Measurements from ENCODE around the gene ZNF280A.
"Not testable (repeated sequence)": the region's sequence is repeated elsewhere in the genome, so short reads cannot be mapped to it uniquely, and the experiment has no call there.

Gene ZNF280A

DNA sequence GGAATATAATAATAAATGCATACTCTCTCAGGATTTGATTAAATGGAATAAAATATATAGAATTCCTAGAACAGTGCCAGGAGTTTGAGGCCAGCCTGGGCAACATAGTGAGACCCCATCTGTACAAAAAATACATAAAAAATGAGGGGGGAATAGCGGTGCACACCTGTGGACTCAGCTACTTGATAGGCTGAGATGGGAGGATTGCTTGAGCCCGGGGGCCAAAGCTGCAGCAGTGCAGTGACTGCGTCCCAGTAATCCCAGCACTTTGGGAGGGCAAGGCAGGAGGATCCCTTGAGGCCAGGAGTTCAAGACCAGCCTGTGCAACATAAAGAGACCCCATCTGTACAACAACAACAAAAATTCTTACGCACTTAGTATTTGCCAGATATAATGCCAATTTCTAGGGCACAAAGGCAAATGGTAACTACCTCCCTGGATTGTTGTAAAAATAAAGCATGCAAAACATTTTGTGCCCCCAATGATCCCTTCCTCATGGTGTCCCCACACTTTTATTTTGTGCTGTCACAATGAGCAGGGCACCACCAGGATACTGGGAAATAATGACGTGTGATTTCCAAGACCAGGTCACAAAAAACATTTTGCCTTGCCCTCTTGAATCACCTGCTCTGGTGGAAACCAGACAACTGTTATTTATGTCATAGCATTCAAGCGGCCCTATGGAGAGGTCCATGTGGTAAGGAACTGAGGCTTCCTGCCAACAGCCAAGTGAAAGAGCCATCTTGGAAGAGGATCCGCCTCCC, 18.3 kb upstream of the ZNF280A start:
- no peak for DNase-seq

DNA sequence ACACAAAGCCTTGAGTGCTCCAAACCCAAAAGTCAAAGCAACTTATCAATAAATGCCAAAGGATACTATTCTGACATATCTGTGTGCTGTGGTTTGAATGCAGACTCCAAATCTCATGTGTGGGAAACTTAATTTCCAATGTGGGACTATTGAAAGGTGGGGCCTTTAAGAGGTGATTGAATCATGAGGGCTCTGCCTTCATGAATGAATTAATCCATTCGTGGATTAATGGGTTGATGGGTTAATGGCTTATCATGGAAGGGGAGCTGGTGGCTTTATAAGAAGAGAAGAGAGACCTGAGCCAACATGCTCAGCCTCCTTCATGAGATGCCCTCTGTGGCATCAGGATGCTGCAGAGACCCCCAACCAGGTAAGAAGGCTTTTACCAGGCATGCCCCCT, 16.8 kb upstream of the ZNF280A start:
- no peak for DNase-seq

DNA sequence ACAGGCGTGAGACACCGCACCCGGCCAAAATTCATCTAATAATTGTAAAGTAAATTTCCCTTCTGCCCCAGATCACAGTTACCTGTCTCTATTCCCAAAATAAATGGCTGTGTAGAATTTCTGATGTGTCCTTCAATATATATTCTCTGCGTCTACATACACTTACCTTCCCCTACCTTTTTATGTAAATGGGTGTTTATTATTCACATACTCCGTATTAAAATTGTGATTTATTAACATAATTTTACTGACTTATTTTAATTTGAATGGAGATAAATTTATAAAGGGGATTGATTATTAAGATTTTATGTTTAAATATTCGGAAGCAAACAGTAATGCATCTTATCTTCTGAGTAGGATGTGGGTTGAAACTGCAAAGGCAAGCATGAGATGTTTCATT, 16.4 kb upstream of the ZNF280A start:
- no peak for DNase-seq

DNA sequence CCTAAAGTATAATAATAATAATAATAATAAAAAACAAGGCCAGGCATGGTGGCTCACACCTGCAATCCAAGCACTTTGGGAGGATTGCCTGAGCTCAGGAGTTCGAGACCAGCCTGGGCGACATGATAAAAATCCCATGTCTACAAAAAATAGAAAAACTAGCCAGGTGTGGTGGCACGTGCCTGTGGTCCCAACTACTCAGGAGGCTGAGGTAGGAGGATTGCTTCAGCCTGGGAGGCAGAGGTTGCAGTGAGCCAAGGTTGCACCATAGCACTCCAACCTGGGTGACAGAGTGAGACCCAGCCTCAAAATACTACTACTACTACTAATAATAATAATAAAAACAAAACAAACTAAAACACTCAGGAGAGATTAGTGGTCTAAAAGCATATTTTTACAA, 15.6 kb upstream of the ZNF280A start:
- DNase-seq, result no peak

DNA sequence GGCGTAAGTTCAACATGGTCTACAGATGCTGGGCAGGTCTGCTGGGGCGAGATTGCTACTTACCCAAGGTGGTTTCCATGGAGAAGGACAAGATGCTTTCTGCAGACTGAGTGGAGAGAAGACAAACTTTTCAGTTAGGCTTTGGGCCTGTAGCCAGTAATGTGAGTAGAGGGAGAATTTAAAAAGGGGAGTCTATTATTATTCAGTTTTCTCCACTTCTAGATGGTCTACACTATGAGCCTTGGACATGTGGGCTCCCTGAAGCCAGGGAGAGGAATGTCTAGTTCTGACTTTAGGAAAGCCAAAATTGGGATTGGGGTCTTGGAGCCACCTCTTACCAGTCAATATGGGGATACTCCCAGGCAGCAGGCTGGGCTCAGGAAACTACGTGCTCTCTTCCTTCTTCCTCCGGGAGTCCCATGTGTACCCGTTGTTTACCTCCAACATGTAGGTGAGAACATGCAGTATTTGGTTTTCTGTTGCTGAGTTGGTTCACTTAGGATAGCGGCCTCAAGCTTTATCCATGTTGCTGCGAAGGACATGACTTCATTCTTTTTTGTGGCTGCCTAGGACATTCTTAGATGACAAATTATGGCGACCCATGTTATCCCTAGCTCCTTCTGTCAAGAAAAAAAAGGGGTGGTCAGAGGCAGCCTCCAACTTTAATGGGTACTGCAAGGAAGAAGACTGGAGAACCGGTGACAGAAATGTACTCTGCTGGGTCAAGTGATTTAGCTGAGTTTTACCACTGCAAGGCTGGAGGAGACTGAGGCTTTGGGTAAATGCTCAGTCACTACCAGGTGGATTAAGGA, 14.7 kb upstream of the ZNF280A start:
- DNase-seq, result no peak

DNA sequence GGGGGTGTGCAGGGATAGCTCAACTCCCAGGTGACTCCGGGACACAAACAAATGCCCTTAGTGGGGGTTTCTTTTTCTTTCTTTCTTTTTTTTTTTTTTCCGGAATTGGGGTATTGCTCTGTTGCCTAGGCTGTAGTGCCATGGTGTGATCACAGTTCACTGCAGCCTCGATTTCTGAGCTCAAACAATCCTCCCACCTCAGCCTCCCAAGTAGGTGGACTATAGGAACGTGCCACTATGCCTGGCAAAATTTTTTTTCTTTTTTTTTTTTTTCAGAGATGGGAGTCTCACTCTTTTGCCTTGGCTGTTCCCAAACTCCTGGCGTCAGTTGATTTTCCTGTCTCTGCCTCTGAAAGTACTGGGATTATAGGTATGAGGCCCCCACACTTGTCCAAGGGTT, 13.8 kb upstream of the ZNF280A start:
- DNase-seq, result no peak

DNA sequence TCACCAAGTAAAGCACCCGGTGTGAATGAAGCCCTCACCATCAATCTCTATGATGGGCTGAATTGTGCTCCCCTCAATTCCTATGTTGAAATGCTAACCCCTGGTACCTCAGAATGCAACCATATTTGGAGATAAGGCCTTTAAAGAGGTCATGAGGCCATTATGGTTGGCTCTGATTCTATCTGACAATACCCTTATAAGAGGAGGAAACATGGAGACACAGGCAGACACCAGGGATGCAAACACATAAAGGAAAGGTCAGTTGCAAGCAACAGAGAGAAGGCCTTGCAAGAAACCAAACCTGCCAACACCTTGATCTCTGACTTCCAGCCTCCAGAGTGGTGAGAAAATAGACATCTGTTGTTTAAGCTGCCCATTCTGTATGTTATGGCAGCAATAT, 13.3 kb upstream of the ZNF280A start:
- DNase-seq, result no peak

DNA sequence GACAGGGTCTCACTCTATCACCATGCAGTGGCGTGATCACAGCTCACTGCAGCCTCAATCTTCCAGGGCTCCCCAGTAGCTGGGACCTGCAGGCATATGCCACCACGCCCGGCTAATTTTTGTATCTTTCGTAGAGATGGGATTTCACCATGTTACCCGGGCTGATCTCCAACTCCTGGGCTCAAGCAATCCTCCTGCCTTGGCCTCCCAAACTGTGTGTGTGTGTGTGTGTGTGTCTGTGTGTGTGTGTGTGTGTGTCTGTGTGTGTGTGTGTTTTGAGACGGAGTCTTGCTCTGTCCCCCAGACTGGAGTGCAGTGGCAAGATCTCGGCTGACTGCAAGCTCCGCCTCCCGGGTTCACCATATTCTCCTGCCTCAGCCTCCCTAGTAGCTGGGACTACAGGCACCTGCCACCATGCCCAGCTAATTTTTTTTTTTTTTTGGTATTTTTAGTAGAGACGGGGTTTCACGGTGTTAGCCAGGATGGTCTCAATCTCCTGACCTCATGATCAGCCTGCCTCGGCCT, 12.5 kb upstream of the ZNF280A start:
- DNase-seq, result not testable (repeated sequence)

DNA sequence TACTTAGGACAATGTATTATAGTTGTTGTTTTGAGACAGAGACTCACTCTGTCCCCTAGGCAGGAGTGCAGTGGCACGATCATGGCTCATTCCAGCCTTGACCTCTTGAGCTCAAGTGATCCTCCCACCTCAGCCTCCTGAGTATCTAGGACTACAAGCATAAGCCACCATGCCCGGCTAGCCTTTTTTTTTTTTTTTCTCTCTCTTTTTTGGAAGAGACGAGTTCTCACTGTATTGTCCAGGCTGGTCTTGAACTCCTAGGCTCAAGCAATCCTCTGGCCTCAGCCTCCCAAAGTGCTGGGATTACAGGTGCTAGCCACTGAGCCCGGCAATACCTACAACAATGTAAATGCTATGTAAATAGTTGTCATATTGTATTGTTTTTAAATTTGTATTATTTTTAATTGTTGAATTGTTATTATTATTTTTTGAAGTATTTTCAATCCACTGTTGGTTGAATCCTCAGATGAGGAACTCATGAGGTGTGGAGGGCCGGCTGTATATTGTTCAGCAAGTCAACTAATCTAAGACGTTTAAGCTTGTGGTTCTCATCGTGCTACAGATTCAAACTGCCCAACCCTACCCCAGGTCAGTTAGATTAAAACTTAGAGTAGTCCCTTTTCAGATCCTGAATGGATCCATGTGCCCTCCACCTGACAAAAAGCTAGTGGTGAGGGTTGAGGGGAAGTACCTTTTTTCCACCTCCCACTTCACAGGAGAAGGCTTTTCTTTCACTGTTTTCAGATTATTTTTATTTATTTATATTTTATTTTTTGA, 11.9 kb upstream of the ZNF280A start:
- DNase-seq, result no peak

DNA sequence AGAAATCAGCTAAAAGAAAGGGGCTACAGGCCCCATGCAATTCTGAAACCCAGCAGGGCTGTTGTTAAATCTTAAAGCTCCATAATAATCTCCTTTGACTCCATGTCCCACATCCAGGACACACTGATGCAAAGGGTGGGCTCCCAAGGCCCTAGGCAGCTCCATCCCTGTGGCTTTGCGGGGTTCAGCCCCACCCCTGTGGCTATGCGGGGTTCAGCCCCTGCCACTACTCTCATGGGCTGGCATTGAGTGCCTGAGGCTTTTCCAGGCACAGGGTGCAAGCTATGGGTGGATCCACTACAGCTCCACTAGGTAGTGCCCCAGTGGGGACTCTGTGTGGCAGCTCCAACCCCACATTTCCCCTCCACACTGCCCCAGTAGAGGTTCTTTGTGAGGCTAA, 8.7 kb upstream of the ZNF280A start:
- no peak for DNase-seq

DNA sequence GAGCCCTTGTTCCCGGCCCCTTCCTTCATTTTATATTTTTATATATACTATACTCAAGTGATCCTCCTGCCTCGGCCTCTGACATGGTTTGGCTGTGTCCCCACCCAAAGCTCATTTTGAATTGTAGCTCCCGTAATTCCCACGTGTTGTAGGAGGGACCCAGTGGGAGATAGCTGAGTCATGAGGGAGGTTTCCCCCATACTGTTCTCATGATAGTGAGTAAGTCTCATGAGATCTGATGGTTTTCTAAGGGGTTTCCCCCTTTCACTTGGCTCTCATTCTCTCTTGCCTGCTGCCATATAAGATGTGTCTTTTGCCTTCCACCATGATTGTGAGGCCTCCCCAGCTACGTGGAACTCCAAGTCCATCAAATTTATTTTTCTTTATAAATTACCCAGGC, 7.2 kb upstream of the ZNF280A start:
- DNase-seq, result no peak

DNA sequence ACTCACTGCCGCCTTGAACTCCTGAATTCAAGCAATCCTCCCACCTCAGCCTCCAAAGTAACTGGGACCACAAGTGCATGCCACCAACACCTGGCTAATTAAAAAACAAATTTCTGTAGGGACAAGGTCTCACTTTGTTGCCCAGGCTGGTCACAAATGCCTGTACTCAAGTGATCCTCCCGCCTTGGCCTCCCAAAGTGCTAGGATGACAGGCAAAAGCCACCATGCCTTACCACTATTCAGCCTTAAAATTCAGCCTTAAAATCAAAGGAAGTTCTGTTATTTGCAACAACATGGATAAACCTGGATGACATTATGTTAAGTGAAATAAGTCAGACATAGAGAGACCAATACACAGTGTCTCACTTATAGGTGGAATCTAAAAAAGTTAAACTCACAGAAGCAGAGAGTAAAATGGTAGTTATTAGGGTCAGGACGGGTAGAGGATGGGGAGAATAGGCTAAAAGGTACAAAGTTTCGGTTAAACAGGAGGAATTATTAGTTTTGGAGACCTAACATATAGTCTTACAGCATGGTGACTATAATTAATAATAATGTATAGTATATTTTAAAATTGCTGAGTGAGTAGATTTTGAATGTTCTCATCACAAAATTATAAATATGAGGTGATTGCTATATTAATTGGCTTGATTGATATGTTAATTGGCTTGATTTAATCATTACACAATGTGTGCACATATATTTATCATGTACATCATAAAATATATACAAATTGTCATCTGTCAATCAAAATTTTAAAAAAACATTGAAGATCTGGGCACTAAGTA, 6.2 kb upstream of the ZNF280A start:
- no peak for DNase-seq

DNA sequence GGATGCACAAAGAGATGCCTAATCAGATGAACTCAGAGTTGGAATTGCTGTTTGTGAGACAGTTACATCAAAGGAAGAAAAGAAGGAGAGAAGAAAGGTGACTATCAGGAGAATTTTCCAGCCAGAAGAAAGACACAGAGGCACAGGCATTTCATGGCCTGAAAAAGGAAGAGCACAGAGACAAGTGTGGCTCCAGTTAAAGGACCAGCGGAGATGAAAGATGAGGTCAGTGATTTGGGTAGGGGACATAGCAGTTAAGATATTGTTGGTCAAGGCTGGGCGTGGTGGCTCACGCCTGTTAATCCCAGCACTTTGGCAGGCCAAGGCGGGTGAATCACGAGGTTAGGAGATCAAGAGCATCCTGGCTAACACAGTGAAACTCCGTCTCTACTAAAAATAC, 3.4 kb upstream of the ZNF280A start:
- DNase-seq, result no peak

DNA sequence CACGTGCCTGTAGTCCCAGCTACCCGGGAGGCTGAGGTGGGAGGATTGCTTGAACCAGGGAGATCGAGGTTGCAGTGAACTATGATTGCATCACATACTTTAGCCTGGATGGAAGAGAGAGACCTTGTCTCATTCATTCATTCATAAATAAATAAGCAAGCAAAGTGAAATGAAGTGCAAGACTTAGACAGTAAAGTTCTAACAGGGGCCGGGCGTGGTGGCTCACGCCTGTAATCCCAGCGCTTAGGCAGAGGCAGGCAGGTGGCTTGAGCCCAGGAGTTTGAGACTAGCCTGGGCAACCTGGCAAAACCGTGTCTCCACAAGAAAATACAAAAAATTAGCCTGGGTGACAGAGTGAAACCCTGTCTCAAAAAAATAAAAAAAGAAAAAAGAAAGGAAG, 1.6 kb upstream of the ZNF280A start:
- no peak for DNase-seq

DNA sequence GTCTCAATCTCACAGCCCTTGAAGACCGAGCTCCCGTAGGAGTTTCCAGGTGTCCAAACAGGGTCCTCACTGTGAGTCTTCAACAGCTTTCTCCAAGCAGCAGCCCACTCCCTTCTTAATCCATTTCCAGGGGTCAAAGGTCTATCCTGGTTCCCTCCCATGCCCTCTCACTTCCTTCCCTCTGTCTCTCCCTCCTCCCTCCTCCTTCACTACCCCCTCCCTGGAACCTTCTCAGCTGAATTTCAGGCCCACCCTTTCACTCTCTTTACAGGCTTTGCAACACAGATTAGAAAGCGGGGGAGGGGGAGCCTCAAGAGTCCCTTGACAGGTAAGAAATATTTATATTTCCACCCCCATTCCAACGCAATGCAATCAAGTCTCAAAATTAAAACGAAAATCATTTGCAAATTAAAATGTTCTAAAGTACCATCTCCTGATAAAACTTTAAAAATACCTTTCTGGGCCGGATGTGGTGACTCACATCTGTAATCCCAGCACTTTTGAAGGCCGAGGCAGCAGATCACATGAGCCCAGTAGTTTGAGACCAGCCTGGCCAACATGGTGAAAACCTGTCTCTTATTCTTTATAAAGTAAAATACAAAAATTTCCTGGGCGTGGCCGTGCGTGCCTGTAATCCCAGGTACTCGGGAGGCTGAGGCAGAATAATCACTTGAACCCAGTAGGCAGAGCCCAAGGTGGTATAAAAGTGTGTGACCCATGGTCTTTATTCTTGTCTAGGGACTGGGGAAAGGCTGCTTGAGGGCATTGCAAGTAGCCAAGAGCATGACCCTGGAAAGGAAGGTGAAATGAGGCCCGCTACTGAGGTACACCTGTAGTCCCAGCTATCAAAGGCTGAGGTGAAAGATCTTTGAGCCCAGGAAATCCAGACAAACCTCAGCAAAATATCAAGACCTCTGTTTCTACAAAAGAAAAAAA, 865 bp upstream of the ZNF280A start:
- no peak for DNase-seq

DNA sequence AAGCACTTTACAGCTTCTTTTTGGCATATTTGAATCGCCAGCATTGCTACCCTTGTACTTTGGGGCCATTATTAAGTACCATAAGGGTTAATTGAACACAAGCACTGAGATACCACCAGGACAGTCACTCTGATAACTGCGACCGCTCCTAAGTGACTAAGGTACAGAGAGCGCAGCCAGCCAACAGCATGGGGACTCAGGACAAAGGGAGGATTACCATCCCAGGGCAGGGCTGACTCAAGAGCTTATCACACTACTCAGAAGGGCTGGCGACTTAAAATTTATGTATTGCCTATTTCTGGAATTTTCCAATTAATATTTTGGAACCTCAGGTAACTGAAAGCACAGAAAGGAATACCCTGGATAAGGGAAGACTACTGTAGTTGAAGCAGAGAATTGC, 479 bp downstream of the ZNF280A start:
- DNase-seq, result peak; percentile 20

DNA sequence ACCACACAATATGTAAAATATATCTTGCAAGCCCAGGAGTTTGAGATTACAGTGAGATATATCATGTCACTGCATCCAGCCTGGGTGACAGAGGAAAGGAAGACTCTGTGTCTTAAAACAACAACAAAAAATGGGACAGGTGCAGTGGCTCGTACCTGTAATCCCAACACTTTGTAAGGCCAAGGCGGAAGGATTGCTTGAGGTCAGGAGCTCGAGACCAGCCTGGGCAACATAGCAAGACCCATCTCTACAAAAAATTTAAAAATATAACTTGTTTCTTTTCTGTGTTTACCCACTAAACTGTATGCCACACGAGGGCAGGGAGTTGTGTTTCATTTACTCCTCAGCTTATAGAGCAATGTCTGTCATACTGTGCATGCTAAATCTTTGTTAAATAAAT, 3.1 kb downstream of the ZNF280A start:
- DNase-seq, result no peak

DNA sequence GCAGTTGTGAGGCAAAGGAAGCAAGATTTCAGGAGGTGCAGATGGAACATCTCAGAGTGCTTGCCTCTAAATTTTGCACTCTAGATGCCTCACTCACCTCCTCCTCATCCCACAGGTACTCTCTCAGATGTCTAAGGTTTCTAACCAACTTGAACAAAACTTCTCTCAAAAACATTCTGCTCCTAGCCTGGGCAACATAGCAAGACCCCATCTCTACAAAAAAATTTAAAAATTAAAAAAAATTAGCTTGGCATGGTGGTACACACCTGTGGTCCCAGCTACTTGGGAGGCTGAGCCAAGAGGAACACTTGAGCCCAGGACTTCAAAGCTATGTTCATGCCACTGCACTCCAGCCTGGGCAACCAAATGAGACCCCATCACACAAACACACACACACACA, 4.2 kb downstream of the ZNF280A start:
- no peak for DNase-seq

DNA sequence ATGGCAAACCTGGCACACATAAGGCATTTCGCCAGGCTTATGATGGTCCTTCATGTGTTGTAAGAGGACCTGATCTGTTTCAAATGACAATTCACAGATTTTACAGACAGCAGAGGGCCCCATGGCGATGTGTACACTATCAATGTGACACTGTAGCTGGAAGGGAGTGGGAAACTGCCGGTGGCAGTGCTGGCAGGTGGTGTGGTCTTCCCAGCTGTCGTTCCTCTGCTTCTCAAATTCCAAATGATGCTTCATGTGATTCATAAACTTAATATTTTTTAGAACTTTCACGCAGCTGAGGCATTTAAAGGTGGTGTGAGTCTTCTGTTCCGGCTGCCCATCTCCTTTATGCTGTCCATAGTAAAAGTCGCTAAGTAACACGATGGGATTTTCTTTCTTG, 5.6 kb downstream of the ZNF280A start:
- peak; percentile 11 for DNase-seq

DNA sequence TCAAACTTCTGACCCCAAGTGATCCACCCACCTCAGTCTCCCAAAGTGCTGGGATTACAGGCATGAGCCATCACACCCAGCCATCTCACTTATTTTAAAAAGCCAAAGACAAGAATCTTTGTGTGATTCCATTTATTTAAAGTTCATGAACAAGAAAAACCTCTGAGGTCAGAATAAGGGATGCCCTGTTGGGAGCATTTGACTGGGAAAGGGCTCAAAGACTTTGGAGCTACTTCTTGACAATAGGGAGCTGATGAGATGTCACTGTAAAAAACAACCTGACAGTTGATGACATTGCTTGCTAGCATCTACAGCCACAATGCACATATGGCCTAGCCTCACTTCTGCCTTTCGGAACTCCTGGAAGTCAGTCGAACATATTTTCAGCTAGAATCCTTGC, 6.5 kb downstream of the ZNF280A start:
- no peak for DNase-seq

DNA sequence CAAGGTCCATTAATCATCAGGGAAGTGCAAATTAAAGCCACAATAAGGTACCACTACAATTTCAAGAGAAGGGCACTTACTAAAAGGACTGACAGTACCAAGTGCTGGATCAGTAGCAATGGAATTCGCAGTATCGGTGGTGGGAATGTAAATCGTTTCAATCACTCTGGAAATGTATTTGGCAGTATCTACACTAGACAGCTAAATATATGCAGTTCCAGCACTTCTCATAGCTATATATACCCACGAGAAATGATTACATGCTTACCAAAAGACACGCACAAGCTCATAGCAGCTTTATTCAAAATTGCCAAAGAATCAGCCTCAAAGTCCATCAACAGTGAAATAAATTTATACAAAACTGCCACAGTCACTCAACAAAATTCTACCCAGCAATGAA, 7.1 kb downstream of the ZNF280A start:
- DNase-seq, result no peak

DNA sequence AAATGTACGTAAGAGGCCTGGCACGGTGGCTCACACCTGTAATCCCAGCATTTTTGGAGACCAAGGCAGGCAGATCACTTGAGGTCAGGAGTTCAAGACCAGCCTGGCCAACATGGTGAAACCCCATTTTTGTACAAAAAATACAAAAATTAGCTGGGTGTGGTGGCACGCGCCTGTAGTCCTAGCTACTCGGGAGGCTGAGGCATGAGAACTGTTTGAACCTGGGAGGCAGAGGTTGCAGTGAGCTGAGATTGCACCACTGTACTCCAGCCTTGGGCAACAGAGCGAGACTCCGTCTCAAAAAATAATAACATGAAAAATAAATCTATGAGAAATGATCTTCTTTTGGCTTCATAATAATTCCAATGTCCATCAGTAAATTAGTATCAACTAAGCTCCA, 9.2 kb downstream of the ZNF280A start:
- not testable (repeated sequence) for DNase-seq
